Measurements from ENCODE around the gene HDGF. TPM values are rescaled to one million over a fixed set of nuclear protein-coding genes. Genes with fewer than 3 reads are reported as not detected.

HDGF gene
- total and polyA plus RNA-seq, 2 of the 8 experiments (the other 6 are each of a cell fraction or from before 2014, with no cell fraction given), result 145 to 391 TPM

- no peak overlapping the region for H3K56ac ChIP-seq (replicated peaks; ENCODE audit: insufficient read length, low read depth, low read length)
- H3K18ac ChIP-seq (ENCODE audit: extremely low read depth, low read length), result no peak overlapping the region
- H3K23ac ChIP-seq (ENCODE audit: insufficient read length), result no peak overlapping the region
- no peaks in the 10 kb centered on the region for H3K36me3 ChIP-seq (ENCODE audit: control insufficient read depth in 2 of 4, insufficient read depth in 4 of 4, low read length in 3 of 4)
- no peak overlapping the region for H3K4me2 ChIP-seq (ENCODE audit: insufficient read depth in 1 of 2, low read depth in 2 of 2, low read length in 2 of 2)
- DNase-seq (ENCODE audit: low read depth in 1 of 2, low spot score in 2 of 2) (no peak), FAIRE-seq (no peak)
- WGBS, 2 experiments (ENCODE audit: extremely low coverage in 1 of 2, insufficient coverage in 1 of 2, insufficient read length in 1 of 2, insufficient replicate concordance in 2 of 2, low coverage in 1 of 2, low lambda C conversion rate in 2 of 2, missing lambda C conversion rate in 1 of 2), result 87% methylated on average over 5 of the region's 5 CpGs; no CpG with 5 or more reads in 1 of the 2 experiments
- H4K20me1 ChIP-seq (replicated peaks in 1 of 2; ENCODE audit: control insufficient read depth in 1 of 2, insufficient read depth in 2 of 2, low read length in 2 of 2), result peaks cover 0 to 2% of the 10 kb centered on the region in 2 experiments
- no peaks in the 10 kb centered on the region for H3K9me3 ChIP-seq (ENCODE audit: insufficient read depth in 2 of 2, low read depth in 1 of 2, low read length in 1 of 2)
- H3K79me1 ChIP-seq (ENCODE audit: low read depth, low read length), result peaks cover 5% of the 10 kb centered on the region; the same call in 1 of the 2 replicates
- H3K14ac ChIP-seq (ENCODE audit: insufficient read length), result no peak overlapping the region
- no peak overlapping the region for H3K27ac ChIP-seq (ENCODE audit: low read depth, low read length)
- no peak overlapping the region for H2AFZ ChIP-seq (ENCODE audit: low read length)
- H3K4ac ChIP-seq (replicated peaks; ENCODE audit: insufficient read length, low read depth, low read length), result no peak overlapping the region
- no peak overlapping the region for H2BK5ac ChIP-seq (ENCODE audit: low read depth, low read length)
- no peak overlapping the region for H2BK15ac ChIP-seq (ENCODE audit: low read length)
- H4K91ac ChIP-seq (replicated peaks; ENCODE audit: insufficient read length, low read length), result no peak overlapping the region
- H4K5ac ChIP-seq (ENCODE audit: insufficient read length, low read depth, low read length), result no peak overlapping the region
- peaks cover under 1 to 21% of the 10 kb centered on the region in 2 experiments for H3K79me2 ChIP-seq (ENCODE audit: control insufficient read depth in 1 of 2, insufficient read depth in 2 of 2, low read length in 2 of 2)
- H2BK120ac ChIP-seq (replicated peaks; ENCODE audit: low read depth, low read length), result no peak overlapping the region
- 0 out of 7 replicates have a peak overlapping the region, but pooled peaks of 1 of the 4 experiments have one; percentile 5 for H3K9ac ChIP-seq (replicated peaks in 1 of 4; ENCODE audit: extremely low read depth in 1 of 4, low read depth in 3 of 4, low read length in 3 of 4)
- H3K4me1 ChIP-seq (replicated peaks in 1 of 4; ENCODE audit: control insufficient read depth in 3 of 4, insufficient read depth in 4 of 4, low read length in 3 of 4), result peaks cover 3 to 12% (median 4%) of the 10 kb centered on the region in 4 experiments; a peak in 6 of 7 replicates
- ChIA-PET POLR2A (ENCODE audit: partially characterized antibody) (interaction anchor here (0.9 to 8.8 kb wide), 5 partner anchors 9 to 27 kb away, joined by 3 to 121 read pairs (median 3); partner anchors contain the start of genes ISG20L2, METTL25B, MRPL24 and PRCC), CTCF (ENCODE audit: partially characterized antibody) (interaction anchor here (0.7 to 4.2 kb wide), 4 partner anchors 29 to 120 kb away, joined by 3 to 29 read pairs (median 10); no protein-coding TSS in a partner anchor)
- H2BK20ac ChIP-seq (ENCODE audit: low read length), result no peak overlapping the region
- no peak overlapping the region for H2BK12ac ChIP-seq (ENCODE audit: low read depth, low read length)
- H2AK5ac ChIP-seq (ENCODE audit: low read depth, low read length), result no peak overlapping the region
- peaks cover 4% of the 10 kb centered on the region; the same call in 1 of the 2 replicates for H3K23me2 ChIP-seq (ENCODE audit: low read depth, low read length)
- no peak overlapping the region for H4K8ac ChIP-seq (ENCODE audit: extremely low read depth, insufficient read depth, low read length)
- no peaks in the 10 kb centered on the region for H3K27me3 ChIP-seq (replicated peaks in 1 of 4; ENCODE audit: control insufficient read depth in 3 of 4, extremely low read depth in 1 of 4, insufficient read depth in 3 of 4, low read length in 3 of 4)
- H3K4me3 ChIP-seq (ENCODE audit: extremely low read depth in 1 of 4, insufficient read depth in 2 of 4, low read depth in 3 of 4, low read length in 4 of 4), result no peak overlapping the region
- no peak for TF ChIP-seq MAFK (IDR thresholded peaks at IDR 0.05; ENCODE audit: low read depth, low read length)
- TF ChIP-seq TBP (IDR thresholded peaks at IDR 0.05; ENCODE audit: low read depth, low read length), result 0 out of 2 replicates have a peak, but pooled peaks have one; percentile 5
- TF ChIP-seq YY1 (IDR thresholded peaks at IDR 0.05; ENCODE audit: low read depth, low read length), result no peak
- TF ChIP-seq CBX8 (IDR thresholded peaks at IDR 0.05; ENCODE audit: borderline replicate concordance, low read depth, low read length), result no peak
Observed at GRCh38 chr1:156755527-156755950, 4.1 kb upstream of the HDGF start.

All from H1 (cell line).